GM18861 (cell line): ENCODE data around the gene CERT1.

Source experiments
- ATAC-seq: cut with Tn5 transposase; IDR thresholded peaks from one replicate; pipeline ENCODE4 v1.9.1; 2021; ENCODE audit not compliant: unreplicated experiment

Gene CERT1

DNA sequence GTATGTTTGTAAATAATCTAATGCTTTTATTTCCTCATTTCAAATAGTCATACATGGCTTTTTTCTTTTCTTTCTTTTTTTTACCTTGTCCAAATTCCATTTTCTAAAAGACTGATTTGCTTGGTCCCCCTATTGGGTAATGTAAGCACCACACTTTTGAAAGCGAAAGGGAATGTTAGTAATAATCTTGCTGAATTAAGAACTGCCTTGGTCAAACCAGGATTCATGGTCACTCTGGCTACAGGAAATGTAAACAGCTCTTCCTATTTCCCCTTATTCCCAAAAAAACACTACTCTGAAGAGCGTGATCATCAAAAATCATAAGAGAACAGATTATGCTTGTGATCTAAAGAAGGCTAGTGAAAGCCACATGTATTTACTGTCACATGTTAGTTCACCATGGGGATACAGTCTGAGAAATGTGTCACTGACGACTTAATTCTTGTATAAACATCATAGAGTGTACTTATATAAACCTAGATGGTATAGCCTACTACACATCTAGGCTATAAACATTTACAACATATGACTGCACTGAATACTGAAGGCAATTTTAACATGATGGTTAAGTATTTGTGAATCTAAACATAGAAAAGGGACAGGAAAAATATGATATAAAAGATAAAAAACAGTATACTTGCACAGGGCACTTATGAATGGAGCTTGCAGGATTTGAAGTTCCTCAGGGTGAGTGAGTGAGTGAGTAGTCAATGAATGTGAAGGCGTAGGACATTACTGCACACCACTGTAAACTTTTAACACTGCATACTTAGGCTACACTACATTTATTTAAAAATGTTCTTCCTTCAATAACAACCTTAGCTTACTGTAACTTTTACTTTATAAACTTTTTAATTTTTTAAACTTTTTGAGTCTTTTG, 99.1 kb downstream of the CERT1 start:
- no peak for ATAC-seq

DNA sequence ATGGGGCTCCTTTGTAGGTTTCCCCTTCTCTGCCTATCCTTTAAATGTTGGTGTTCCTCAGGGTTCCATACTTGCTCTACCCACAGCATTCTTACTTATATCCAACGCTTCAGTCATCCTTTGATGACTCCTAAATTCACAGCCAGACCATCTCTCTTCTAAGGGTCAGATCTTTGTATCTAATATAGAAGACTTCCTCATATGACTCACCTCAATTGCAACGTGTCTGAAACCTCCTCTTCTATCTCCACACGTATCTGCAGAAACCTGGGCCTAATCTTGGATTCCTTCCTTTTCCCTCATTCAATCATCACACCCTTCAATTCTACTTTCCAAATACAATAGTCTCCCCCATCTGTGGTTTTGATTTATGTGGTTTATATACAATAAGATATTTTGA, 106.1 kb downstream of the CERT1 start:
- ATAC-seq = no peak

DNA sequence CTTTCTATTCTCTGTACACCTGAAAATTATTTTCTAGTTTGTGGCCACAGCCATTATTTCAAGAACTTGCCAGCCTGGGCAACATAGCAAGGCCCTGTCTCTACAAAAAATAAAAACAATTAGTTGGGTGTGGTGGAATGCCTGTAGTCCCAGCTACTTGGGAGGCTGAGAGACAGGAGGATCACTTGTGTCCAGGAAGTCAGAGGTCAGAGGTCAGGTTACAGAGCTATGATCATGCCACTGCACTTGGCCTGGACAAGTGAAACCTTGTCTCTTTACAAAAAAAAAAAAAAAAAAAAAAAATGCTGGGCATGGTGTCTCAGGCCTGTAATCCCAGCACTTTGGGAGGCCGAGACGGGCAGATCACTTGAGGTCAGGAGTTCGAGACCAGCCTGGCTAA, 116.2 kb downstream of the CERT1 start:
- no peak for ATAC-seq

DNA sequence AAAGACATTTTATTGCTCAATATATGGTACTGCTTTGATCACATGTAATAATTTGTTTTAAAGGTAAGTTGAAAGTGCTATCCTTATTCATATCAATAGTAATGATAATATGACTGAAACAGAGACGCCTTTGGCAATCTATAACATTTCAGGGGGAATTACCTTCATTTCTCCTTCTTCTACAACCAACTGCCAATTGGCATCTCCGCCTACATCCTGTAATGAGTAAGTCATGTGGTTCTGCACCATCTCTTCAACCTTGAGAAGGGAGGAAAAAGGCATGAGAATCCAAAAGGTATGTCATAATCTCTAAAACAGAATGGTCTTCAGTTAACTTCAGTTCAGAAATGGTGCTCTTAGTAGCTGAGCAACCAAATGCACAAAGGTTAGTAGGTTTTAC, 122.0 kb downstream of the CERT1 start:
- no peak for ATAC-seq

DNA sequence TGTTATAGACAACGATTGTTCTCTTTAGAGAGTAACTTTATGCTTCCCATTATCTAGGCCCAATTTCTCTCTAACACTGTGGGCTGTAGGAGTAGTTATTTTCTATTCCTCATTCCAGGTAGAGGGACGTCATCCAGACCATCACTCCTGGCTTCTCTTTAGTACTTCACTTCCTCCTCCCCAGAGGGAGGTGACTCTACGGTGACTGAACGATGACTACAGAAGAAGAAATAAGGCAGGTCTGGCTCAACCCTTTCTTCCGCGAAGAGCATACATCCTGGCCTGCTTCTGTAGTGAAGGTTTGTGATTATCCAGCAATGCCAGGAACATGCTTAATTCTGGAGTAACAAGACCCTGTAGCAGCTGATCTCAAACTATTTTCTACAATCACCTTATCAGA, 123.6 kb downstream of the CERT1 start:
- ATAC-seq = no peak

DNA sequence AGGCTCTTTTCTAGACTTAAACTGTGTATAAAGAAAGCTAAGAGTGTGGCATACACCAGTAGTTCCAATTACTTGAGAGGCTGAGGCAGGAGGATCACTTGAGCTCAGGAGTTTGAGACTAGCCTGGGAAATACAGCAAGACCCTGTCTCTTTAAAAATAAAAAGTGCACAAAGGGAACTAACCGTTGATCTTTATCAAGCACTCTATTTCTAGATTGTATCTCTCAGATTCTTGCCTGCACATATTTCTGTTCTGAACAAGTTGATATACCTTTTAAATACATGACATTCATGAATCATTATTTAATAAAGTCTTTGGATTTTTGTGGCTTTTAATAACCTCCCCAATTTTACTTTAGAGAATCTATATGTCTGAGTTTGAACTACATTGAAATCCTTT, 127.2 kb downstream of the CERT1 start:
- ATAC-seq = no peak

DNA sequence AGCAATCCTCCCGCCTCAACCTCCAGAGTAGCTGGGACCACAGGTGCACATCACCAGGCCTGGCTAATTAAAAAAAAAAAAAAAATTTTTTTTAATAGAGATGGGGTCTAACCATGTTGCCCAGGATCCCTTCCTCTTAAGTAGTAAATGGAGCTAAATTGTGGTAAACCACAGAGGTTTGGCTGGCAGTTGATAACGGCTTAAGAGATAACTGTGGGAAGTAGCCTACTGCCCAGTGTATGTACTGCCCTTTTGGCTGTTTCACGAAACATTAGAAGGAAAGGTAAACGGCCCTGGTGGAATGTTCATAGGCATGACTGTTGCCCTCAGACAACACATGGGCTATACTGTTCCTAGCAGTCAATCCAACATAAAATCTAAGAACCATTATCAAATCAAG, 130.0 kb downstream of the CERT1 start:
- no peak for ATAC-seq

DNA sequence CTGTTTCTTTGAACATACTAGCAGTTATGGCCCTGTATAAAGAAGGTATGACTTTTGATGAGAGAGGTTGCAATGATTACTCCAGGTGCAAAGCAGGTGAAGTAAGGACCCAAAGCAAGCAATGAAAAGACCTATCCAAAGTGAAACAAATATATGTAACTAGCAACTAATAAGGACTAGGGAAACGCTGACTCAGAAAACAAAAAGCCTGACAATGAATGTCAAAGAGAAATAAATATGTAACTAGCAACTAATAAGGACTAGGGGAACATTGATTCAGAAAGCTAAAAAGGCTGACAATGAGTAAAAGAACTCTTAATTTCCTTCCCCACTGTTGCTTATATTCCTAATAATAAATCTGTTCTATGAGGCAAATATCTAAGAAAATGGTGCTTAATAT, 131.3 kb downstream of the CERT1 start:
- no peak for ATAC-seq

DNA sequence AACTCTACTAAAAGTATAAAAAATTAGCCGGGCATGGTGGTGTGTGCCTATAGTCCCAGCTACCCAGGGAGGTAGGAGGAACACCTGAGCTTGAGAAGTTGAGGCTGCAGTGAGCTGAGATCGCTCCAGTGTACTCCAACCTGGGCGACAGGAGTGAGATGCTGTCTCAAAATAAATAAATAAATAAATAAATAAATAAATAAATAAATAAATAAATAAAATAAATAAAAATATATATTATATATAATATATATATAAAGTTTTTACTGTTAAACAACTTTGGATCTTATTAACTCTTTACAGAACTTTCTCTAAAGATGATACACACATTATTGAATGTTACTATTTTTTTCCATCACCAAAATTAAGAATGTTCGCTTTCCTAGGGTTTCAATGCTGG, 136.0 kb downstream of the CERT1 start:
- no peak for ATAC-seq

DNA sequence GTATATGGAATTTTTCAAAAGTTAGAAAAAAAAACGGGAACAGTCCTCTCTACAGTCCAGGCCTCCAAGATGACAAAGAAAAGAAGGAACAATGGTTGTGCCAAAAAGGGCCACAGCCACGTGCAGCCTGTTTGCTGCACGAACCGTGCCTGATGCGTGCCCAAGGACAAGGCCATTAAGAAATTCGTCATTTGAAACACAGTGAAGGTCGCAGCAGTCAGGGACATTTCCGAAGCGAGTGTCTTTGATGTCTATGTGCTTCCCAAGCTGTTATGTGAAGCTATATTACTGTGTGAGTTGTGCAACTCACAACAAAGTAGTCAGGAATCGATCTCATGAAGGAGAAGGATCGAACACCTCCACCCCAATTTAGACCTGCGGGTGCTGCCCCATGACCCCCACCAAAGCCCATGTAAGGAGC, 137.0 kb downstream of the CERT1 start:
- no peak for ATAC-seq

DNA sequence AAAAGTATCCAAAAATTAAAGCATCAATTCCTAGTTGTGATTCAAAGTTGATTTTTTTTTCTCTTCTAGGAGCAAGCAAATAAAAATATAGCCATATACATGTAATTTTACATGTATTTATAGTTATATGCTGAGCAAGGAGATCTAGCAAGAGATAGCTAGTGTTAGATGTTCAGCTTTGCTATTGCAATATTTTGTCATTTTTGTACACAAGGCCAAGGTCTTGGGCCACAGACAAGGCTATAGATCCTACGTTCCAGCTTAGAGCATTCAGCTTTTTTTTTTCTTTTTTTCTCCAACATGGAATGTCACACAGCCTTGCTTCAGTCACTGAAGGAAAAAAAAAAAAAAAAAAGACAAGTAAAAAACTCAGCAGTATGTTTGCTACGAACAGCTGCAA, 137.6 kb downstream of the CERT1 start:
- ATAC-seq = no peak

DNA sequence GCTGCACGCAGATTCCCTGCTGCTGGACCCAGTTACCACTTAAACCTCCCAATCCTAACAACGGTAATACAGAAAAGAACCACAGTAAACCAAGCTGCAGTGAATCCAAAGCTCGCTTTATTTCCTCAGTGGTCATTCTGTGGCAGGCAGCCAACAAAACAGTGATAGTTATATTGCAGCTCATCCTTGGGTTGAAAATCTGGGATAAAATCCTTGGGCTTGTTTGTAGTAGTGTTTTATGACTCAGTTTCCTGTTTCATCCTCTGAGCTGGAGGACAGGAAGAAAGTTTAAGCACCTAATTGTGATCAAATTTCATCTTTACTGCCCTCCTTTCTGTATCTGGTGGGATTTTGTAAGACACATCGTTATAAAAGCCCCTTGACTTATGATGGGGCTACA, 143.0 kb downstream of the CERT1 start:
- no peak for ATAC-seq

DNA sequence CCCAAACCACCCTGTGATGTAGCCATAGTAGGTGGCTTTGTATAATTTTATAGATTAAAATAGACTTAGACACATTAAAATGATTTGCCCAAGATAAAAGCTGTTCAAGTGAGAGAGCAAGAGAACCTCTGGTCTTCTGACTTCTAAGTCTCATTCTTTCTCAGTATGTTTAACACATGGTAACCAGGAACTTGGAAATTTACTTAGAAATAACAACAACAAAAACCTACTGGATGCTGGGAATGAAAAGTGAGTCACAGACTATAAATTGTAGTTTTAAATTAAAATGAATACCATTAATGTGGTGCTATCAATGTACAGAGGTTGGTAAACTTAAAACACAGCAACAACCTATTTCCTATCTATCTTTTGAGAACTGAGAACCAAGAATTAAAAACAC, 144.0 kb downstream of the CERT1 start:
- ATAC-seq = no peak

DNA sequence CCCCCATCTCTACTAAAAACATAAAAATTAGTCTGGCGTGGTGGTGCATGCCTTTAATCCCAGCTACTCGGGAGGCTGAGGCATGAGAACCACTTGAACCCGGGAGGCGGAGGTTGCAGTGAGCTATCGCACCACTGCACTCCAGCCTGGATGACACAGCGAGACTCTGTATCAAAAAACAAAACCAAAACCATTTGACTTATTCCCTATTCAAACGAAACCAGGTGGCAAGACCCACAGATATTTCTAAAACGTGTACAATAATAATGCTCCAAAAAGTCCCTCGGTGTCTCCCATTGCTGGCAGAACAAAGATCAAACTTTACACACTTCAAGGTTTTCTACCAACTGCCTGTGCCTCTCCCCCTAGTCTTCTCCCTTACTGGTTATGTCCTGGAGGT, 144.6 kb downstream of the CERT1 start:
- peak; percentile 48 for ATAC-seq

DNA sequence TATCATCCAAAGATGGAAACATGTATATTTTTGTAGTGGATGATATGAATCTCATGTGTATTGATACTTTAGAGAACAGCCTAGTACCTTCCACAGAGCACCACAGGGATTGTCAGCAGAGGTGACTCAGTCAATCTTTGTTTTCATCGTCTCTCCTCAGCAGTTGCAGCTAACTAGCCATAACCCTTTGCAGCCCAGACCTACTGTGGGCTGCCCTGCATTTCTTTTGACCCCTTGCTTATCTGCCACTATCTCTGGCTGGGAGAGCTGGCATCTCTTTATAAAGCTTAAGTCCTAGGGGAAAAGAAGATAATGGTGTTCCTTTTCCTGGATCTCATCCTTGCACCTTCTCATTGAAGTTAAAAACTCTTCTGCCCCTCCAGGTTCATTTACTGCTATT, 145.7 kb downstream of the CERT1 start:
- no peak for ATAC-seq

DNA sequence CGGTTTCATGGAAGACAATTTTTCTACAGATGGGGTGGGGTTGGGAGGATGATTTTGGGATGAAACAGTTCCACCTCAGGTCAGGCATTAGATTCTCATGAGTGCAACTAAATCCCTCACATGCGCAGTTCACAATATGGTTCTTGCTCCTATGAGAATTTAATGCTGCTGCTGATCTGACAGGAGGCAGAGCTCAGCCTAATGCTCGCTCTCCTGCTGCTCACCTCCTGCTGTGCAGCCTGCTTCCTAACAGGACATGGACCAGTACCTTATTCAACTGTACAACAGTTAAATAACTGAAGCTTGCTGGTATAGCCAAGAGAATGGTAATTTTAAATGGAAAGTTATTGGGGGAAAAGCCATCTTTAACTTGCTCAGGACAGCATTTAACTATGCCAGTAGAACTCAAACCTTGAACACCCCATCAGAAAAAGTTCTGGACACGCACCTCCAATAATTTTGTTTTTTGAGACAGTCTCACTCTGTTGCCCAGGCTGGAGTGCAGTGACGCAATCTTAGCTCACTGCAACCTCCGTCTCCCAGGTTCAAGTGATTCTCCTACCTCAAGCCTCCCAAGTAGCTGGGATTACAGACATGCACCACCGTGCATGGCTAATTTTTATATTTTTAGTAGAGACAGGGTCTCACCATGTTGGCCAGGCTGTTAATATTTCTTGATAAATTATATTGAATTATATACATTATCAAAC, 146.7 kb downstream of the CERT1 start:
- ATAC-seq = no peak

DNA sequence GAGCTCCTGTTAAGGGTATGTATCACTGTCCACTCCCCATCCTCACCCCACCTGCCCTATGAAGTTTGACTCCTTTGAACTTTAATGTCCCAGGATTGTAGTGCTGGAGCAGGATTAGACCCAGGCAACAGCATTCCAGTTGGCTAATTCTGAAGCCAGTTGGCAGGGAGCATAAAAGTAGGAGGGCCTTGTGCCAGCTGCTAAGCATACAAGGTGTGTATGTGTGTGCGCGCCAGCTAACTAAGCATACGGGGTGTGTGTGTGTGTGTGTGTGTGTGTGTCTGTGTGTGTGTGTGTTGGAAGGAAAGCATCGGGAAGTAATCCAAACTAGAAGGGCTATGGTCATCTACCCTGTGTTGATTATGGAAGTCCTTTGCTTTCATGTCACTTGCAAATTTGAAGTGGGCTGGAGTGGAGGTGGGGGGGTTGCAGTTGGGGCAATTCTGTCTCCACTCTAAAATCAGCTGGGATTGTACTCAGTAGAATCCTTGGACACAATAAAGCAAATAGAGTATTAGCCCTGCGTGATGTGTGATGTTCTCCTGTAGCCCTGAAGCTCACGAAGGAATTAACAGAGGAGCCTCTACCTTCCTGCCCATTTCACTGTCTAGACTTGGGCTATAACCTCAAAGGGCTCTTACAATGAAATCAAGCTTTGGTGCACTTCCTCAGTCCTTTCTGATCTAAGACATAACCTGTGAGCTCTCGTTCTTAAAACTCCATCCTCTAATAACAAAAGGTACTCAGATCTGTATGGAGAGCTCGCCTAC, 147.5 kb downstream of the CERT1 start:
- no peak for ATAC-seq

DNA sequence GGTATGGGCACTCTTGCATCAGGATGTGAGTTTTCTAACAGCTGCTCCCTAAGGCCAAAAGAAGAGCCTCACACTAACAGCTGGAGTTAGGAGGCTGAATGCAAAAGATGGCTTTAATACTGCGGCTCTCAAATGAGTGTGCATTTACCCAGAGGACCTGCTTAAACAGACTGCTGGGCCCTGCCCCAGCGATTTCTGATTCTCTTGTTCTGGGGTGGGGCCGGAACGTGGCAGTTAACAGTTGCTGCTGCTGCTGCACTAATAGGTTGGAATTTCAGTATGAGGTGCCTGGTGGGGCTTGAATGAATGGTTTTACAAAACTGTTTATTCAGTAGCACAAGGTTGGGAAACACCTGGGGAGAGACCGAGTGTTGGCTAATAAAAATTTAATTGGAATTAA, 148.3 kb downstream of the CERT1 start:
- no peak for ATAC-seq

DNA sequence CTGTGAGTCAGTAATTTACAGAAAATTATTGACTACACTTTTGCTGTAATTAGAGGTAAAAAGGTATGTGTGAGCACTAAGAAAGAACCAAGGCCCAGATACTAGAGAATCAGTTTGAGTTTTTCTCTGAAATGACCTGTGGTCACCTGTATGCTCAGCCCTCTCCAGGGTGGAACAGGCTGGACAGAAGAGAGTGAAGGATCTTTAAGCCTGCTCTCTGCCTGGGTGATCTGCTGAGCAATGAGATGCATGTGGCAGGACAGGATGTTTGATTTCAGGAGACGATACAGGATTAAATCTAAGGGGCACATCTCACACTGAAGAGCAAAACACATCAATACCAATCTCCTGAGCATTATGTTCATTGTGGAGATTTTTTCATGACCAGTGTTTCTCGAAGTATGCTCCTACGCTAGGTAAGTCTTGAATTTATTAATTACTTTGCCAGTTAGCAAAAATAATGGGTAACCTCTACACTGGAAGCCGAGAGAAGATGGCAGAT, 148.9 kb downstream of the CERT1 start:
- ATAC-seq = no peak

DNA sequence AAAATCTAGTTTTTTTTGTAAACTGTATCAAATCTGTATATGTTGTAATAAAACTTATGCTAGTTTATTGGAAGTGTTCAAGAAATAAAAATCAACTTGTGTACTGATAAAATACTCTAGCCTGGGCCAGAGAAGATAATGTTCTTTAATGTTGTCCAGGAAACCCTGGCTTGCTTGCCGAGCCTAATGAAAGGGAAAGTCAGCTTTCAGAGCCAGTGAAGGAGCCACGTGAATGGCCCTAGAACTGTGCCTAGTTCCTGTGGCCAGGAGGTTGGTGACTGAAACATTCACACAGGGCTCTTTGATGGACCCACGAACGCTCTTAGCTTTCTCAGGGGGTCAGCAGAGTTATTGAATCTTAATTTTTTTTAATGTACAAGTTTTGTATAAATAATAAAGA, 150.1 kb downstream of the CERT1 start:
- ATAC-seq = no peak

DNA sequence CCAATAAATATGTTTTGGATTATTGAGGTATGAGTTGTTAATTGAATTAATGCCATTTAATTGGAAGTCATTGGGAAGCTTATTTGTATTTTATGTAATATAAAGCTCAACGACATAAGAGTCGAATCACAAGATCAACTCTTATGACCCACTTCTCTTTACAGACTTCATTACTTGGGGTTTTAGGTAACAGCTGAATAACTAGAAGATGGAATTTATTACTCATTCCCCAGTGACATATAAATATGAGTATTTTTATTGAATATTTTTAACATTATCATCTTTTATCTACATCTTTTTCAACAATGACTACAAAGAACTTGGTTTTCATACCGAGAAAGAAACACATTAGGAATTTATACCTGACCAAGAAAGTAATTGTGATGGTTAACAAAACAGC, 153.3 kb downstream of the CERT1 start:
- ATAC-seq = no peak

DNA sequence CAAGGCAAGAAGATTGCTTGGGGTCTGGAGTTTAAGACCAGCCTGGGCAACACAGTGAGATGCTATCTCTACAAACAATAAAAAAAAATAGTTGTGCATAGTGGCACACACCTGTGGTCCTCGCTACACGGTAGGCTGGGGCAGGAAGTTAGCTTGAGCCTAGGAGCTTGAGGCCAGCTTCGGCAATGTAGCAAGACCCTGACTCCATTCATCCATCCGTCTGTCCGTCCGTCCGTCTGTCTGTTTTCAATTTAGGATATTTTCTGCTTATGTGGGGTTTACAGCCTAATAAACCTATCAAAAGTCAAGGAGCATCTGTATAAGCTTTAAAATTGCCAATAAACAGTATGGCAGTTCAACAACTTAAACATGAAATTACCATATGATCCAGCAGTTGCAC, 154.7 kb downstream of the CERT1 start:
- no peak for ATAC-seq
